HuH-7 (cell line): ENCODE results near the gene FHL1.
"Not testable (repeated sequence)": the region's sequence is repeated elsewhere in the genome, so short reads cannot be mapped to it uniquely, and the experiment has no call there.

Experiments used
- DNase-seq: peaks from one replicate; pipeline ENCODE4 v3.0.0; 2011; ENCODE audit warnings: low spot score

FHL1 gene

GRCh38 chrX:136210243-136210642 lies 62.9 kb downstream of the FHL1 start:
- DNase-seq, result no peak

GRCh38 chrX:136210806-136211205 lies 63.5 kb downstream of the FHL1 start:
- DNase-seq, result no peak

GRCh38 chrX:136211766-136212556 lies 64.6 kb downstream of the FHL1 start:
- DNase-seq, result no peak

GRCh38 chrX:136212557-136213111 lies 65.3 kb downstream of the FHL1 start:
- no peak for DNase-seq

- DNase-seq, result no peak
Observed at GRCh38 chrX:136214551-136214950, 67.2 kb downstream of the FHL1 start.

GRCh38 chrX:136215559-136215958 lies 68.2 kb downstream of the FHL1 start:
- DNase-seq, result no peak

- DNase-seq, result no peak
Observed at GRCh38 chrX:136219893-136220292, 72.6 kb downstream of the FHL1 start.

- no peak for DNase-seq
Observed at GRCh38 chrX:136220540-136220939, 73.2 kb downstream of the FHL1 start.

- DNase-seq, result no peak
Observed at GRCh38 chrX:136220951-136221350, 73.6 kb downstream of the FHL1 start.

- no peak for DNase-seq
Observed at GRCh38 chrX:136221851-136222513, 74.6 kb downstream of the FHL1 start.

- no peak for DNase-seq
Observed at GRCh38 chrX:136227074-136227473, 79.7 kb downstream of the FHL1 start.

- no peak for DNase-seq
Observed at GRCh38 chrX:136227948-136228838, 80.9 kb downstream of the FHL1 start.

GRCh38 chrX:136228839-136229207 lies 81.5 kb downstream of the FHL1 start:
- DNase-seq, result no peak

GRCh38 chrX:136237074-136237473 lies 89.7 kb downstream of the FHL1 start:
- no peak for DNase-seq

- not testable (repeated sequence) for DNase-seq
Observed at GRCh38 chrX:136237849-136238248, 90.5 kb downstream of the FHL1 start.

- no peak for DNase-seq
Observed at GRCh38 chrX:136246201-136246600, 98.9 kb downstream of the FHL1 start.

- peak; percentile 28 for DNase-seq
Observed at GRCh38 chrX:136250191-136251040, 103.1 kb downstream of the FHL1 start.

- DNase-seq, result peak; percentile 70
Observed at GRCh38 chrX:136251041-136251991, 104.0 kb downstream of the FHL1 start, which contains the start of gene MAP7D3. TSS of gene MAP7D3 (minus strand) at chrX:136251400. CDS start at chrX:136251358, 42 bp downstream.

GRCh38 chrX:136255541-136255940 lies 108.2 kb downstream of the FHL1 start:
- DNase-seq, result no peak

- DNase-seq, result no peak
Observed at GRCh38 chrX:136256026-136256425, 108.7 kb downstream of the FHL1 start.
